SK-N-SH treated with all-trans-retinoic acid at 6 μM for 48 hours (cell line): Measurements from ENCODE around the gene STXBP1.

Experiments
- ATAC-seq: fragments of 200-7000 bp; cut with Tn5 transposase; 3 replicates; pipeline ENCODE4 v1.9.1; 2020; ENCODE audit warnings: mild to moderate bottlenecking, moderate library complexity
- ARNTL ChIP-seq: fragments of 450-650 bp; formaldehyde crosslinking; IDR thresholded peaks from 2 replicates; pipeline ENCODE4 v1.5.0; 2020; ENCODE audit warnings: low read depth, mild to moderate bottlenecking, moderate library complexity, borderline replicate concordance
- BACH2 ChIP-seq: fragments of 250-450 bp; sonication (Bioruptor Pico); IDR thresholded peaks from 2 replicates; pipeline ENCODE4 v1.9.0; 2021; ENCODE audit warnings: mild to moderate bottlenecking, borderline replicate concordance
- CREB5 ChIP-seq: fragments of 250-450 bp; sonication (Bioruptor Pico); IDR thresholded peaks from 2 replicates; pipeline ENCODE4 v1.5.1; 2020; ENCODE audit warnings: low read depth, mild to moderate bottlenecking, moderate library complexity
- CSDC2 ChIP-seq: fragments of 250-450 bp; sonication (Bioruptor Pico); IDR thresholded peaks from 2 replicates; pipeline ENCODE4 v1.5.0; 2020; ENCODE audit warnings: mild to moderate bottlenecking, moderate library complexity
- CSRNP3 ChIP-seq: fragments of 250-450 bp; sonication (Bioruptor Pico); IDR thresholded peaks from 2 replicates; pipeline ENCODE4 v1.5.1; 2021; ENCODE audit warnings: mild to moderate bottlenecking, moderate library complexity
- ESRRG ChIP-seq: fragments of 250-450 bp; sonication (Bioruptor Pico); IDR thresholded peaks from 2 replicates; pipeline ENCODE4 v1.6.1; 2021; ENCODE audit warnings: mild to moderate bottlenecking
- GLIS3 ChIP-seq: fragments of 250-450 bp; sonication (Bioruptor Pico); IDR thresholded peaks from 2 replicates; pipeline ENCODE4 v1.5.0; 2020; ENCODE audit warnings: mild to moderate bottlenecking, moderate library complexity
- ISL1 ChIP-seq: fragments of 250-450 bp; sonication (Bioruptor Pico); IDR thresholded peaks from 2 replicates; pipeline ENCODE4 v2.1.2; 2022; ENCODE audit warnings: mild to moderate bottlenecking, moderate library complexity
- OSR1 ChIP-seq: fragments of 250-450 bp; sonication (Bioruptor Pico); IDR thresholded peaks from 2 replicates; pipeline ENCODE4 v1.8.0; 2022; ENCODE audit warnings: moderate library complexity, mild to moderate bottlenecking, inconsistent platforms
- POU6F1 ChIP-seq: fragments of 250-450 bp; sonication (Bioruptor Pico); IDR thresholded peaks from 2 replicates; pipeline ENCODE4 v1.8.0; 2021; ENCODE audit warnings: low read depth, mild to moderate bottlenecking, moderate library complexity, borderline replicate concordance
- PPARA ChIP-seq: fragments of 250-450 bp; sonication (Bioruptor Pico); IDR thresholded peaks from 2 replicates; pipeline ENCODE4 v1.5.0; 2020; ENCODE audit warnings: mild to moderate bottlenecking, borderline replicate concordance
- RARB ChIP-seq: fragments of 250-450 bp; sonication (Bioruptor Pico); IDR thresholded peaks from 2 replicates; pipeline ENCODE4 v1.8.0; 2021; ENCODE audit warnings: mild to moderate bottlenecking, moderate library complexity
- SNAI2 ChIP-seq: fragments of 250-450 bp; sonication (Bioruptor Pico); IDR thresholded peaks from 2 replicates; pipeline ENCODE4 v1.5.0; 2020; ENCODE audit warnings: mild to moderate bottlenecking, moderate library complexity
- TCF4 ChIP-seq: fragments of 250-450 bp; sonication (Bioruptor Pico); IDR thresholded peaks from 2 replicates; pipeline ENCODE4 v1.8.0; 2021; ENCODE audit warnings: mild to moderate bottlenecking, moderate library complexity, borderline replicate concordance
- TOX ChIP-seq: fragments of 250-450 bp; sonication (Bioruptor Pico); IDR thresholded peaks from 2 replicates; pipeline ENCODE4 v1.8.0; 2021; ENCODE audit warnings: mild to moderate bottlenecking, moderate library complexity, borderline replicate concordance
- TSHZ2 ChIP-seq: fragments of 250-450 bp; sonication (Bioruptor Pico); IDR thresholded peaks from 2 replicates; pipeline ENCODE4 v1.5.0; 2020; ENCODE audit warnings: mild to moderate bottlenecking, moderate library complexity
- ZC3H10 ChIP-seq: fragments of 250-450 bp; sonication (Bioruptor Pico); IDR thresholded peaks from 2 replicates; pipeline ENCODE4 v1.5.1; 2021; ENCODE audit warnings: mild to moderate bottlenecking, moderate library complexity
- ZFP3 ChIP-seq: fragments of 250-450 bp; sonication (Bioruptor Pico); IDR thresholded peaks from 2 replicates; pipeline ENCODE4 v1.5.0; 2020; ENCODE audit warnings: mild to moderate bottlenecking, moderate library complexity
- ZFP30 ChIP-seq: fragments of 450-650 bp; formaldehyde crosslinking; IDR thresholded peaks from 2 replicates; pipeline ENCODE4 v1.5.0; 2022; ENCODE audit warnings: mild to moderate bottlenecking, moderate library complexity
- ZNF565 ChIP-seq: fragments of 450-650 bp; formaldehyde crosslinking; conservative IDR thresholded peaks from 2 replicates; pipeline ENCODE4 v1.5.0; 2020; ENCODE audit warnings: low read depth, mild to moderate bottlenecking, moderate library complexity
- ZNF70 ChIP-seq: fragments of 450-650 bp; formaldehyde crosslinking; IDR thresholded peaks from 2 replicates; pipeline ENCODE4 v1.5.0; 2020; ENCODE audit warnings: mild to moderate bottlenecking, moderate library complexity
- ZNF8 ChIP-seq: fragments of 450-650 bp; formaldehyde crosslinking; IDR thresholded peaks from 2 replicates; pipeline ENCODE4 v1.5.0; 2020; ENCODE audit warnings: mild to moderate bottlenecking, moderate library complexity

The STXBP1 gene

GRCh38 chr9:127587966-127588365 lies 24.1 kb upstream of the STXBP1 start:
- ATAC-seq: no peak
- TF ChIP-seq TOX: no peak
- TF ChIP-seq PPARA (CRISPR knock-in tag): no peak
- TF ChIP-seq CSDC2 (CRISPR knock-in tag): no peak
- no peak for TF ChIP-seq ZC3H10 (CRISPR knock-in tag)
- TF ChIP-seq SNAI2 (CRISPR knock-in tag): no peak
- no peak for TF ChIP-seq GLIS3 (CRISPR knock-in tag)
- no peak for TF ChIP-seq ZNF8 (CRISPR knock-in tag)
- TF ChIP-seq ZNF565: no peak
- no peak for TF ChIP-seq TSHZ2 (CRISPR knock-in tag)
- no peak for TF ChIP-seq BACH2 (CRISPR knock-in tag)
- no peak for TF ChIP-seq CSRNP3 (CRISPR knock-in tag)
- no peak for TF ChIP-seq ZFP30
- TF ChIP-seq ZNF70 (CRISPR knock-in tag): no peak
- no peak for TF ChIP-seq RARB (CRISPR knock-in tag)
- no peak for TF ChIP-seq ARNTL (CRISPR knock-in tag)
- no peak for TF ChIP-seq OSR1 (CRISPR knock-in tag)
- TF ChIP-seq POU6F1 (CRISPR knock-in tag): no peak
- no peak for TF ChIP-seq ISL1 (CRISPR knock-in tag)
- no peak for TF ChIP-seq CREB5 (CRISPR knock-in tag)
- TF ChIP-seq ESRRG (CRISPR knock-in tag): no peak

GRCh38 chr9:127588740-127589506 lies 23.2 kb upstream of the STXBP1 start:
- ATAC-seq: no peak
- TF ChIP-seq ZNF565: no peak
- no peak for TF ChIP-seq ISL1 (CRISPR knock-in tag)
- no peak for TF ChIP-seq CREB5 (CRISPR knock-in tag)
- no peak for TF ChIP-seq POU6F1 (CRISPR knock-in tag)
- TF ChIP-seq ZC3H10 (CRISPR knock-in tag): no peak
- no peak for TF ChIP-seq ZNF8 (CRISPR knock-in tag)
- no peak for TF ChIP-seq ZFP30
- TF ChIP-seq BACH2 (CRISPR knock-in tag): no peak
- TF ChIP-seq RARB (CRISPR knock-in tag): no peak
- TF ChIP-seq TCF4 (CRISPR knock-in tag): no peak
- no peak for TF ChIP-seq CSRNP3 (CRISPR knock-in tag)
- no peak for TF ChIP-seq TSHZ2 (CRISPR knock-in tag)
- no peak for TF ChIP-seq SNAI2 (CRISPR knock-in tag)
- TF ChIP-seq ESRRG (CRISPR knock-in tag): no peak
- no peak for TF ChIP-seq OSR1 (CRISPR knock-in tag)
- TF ChIP-seq ZFP3 (CRISPR knock-in tag): no peak
